Neutrophil (primary cell): ENCODE results near the gene TUBA1A.
"Not testable (repeated sequence)": the region's sequence is repeated elsewhere in the genome, so short reads cannot be mapped to it uniquely, and the experiment has no call there.

Experiments
- H3K27ac ChIP-seq: fragments of 200-600 bp; sonication (generic); 2 replicates; pipeline ENCODE4 v1.5.1; 2016; ENCODE audit warnings: mild to moderate bottlenecking, moderate library complexity
- H3K27me3 ChIP-seq: fragments of 200-600 bp; sonication (generic); 2 replicates; pipeline ENCODE4 v1.6.0; 2016; ENCODE audit warnings: mild to moderate bottlenecking
- H3K36me3 ChIP-seq: fragments of 200-600 bp; sonication (generic); 2 replicates; pipeline ENCODE4 v1.5.1; 2017
- H3K4me1 ChIP-seq, 2 experiments: fragments of 200-600 bp in 1 of 2; sonication (generic) in 1 of 2; 1 replicate in 1 of 2; 2 replicates in 1 of 2; pipeline versions ENCODE4 v1.5.1 to v1.6.1; 2013 to 2016; ENCODE audit warnings: low read depth in 1 of 2, low read length in 1 of 2, mild to moderate bottlenecking in 1 of 2, moderate library complexity in 1 of 2; ENCODE audit not compliant: control insufficient read depth in 1 of 2, insufficient read depth in 1 of 2
- H3K4me3 ChIP-seq, 2 experiments: fragments of 200-600 bp in 1 of 2; sonication (generic) in 1 of 2; 1 replicate in 1 of 2; 2 replicates in 1 of 2; pipeline ENCODE4 v1.5.1; 2013 to 2016; ENCODE audit warnings: low read depth in 1 of 2, low read length in 1 of 2, mild to moderate bottlenecking in 1 of 2, moderate library complexity in 1 of 2
- H3K9me3 ChIP-seq: fragments of 200-600 bp; sonication (generic); 2 replicates; pipeline ENCODE4 v1.5.1; 2016
- TF ChIP-seq, protein P1 (sequence below): fragments of 200-600 bp; sonication (generic); IDR thresholded peaks from 2 replicates; pipeline ENCODE4 v1.5.1; 2016; ENCODE audit warnings: antibody characterized with exemption

The TUBA1A gene

GRCh38 chr12:49174218-49174617, 14.7 kb downstream of the TUBA1A start:
- TF ChIP-seq, protein P1, sequence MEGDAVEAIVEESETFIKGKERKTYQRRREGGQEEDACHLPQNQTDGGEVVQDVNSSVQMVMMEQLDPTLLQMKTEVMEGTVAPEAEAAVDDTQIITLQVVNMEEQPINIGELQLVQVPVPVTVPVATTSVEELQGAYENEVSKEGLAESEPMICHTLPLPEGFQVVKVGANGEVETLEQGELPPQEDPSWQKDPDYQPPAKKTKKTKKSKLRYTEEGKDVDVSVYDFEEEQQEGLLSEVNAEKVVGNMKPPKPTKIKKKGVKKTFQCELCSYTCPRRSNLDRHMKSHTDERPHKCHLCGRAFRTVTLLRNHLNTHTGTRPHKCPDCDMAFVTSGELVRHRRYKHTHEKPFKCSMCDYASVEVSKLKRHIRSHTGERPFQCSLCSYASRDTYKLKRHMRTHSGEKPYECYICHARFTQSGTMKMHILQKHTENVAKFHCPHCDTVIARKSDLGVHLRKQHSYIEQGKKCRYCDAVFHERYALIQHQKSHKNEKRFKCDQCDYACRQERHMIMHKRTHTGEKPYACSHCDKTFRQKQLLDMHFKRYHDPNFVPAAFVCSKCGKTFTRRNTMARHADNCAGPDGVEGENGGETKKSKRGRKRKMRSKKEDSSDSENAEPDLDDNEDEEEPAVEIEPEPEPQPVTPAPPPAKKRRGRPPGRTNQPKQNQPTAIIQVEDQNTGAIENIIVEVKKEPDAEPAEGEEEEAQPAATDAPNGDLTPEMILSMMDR, result no peak
- H3K27me3 ChIP-seq, result no peaks in the 10 kb centered on the region
- no peak overlapping the region for H3K4me3 ChIP-seq
- H3K4me1 ChIP-seq, result peaks cover 0 to 5% of the 10 kb centered on the region in 2 experiments
- H3K9me3 ChIP-seq, result no peaks in the 10 kb centered on the region
- no peak overlapping the region for H3K27ac ChIP-seq
- H3K36me3 ChIP-seq, result no peaks in the 10 kb centered on the region

DNA sequence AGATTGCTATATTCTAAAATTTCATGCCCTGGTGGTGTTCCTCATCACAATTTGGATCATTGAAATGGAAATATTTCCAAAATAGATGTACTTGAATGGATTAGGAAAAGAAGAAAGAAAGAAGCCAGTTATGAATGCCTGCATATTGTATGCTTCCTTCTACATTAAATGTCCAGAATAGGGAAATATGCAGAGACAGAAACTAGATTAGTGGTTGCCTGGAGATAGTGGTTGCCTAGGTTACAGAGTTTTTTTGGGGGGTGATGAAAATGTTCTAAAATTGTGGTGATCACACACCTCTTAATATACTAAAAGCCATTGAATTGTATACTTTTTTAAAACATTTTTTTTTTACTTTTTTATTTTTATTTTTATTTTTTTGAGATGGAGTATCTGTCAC, 18.0 kb downstream of the TUBA1A start:
- Histone ChIP-seq H3K4me3 (no peak overlapping the region), H3K36me3 (no peaks in the 10 kb centered on the region), H3K27ac (no peak overlapping the region), H3K27me3 (no peaks in the 10 kb centered on the region), H3K4me1 (peaks cover 0 to 7% of the 10 kb centered on the region in 2 experiments), H3K9me3 (no peaks in the 10 kb centered on the region)
- TF ChIP-seq, protein P1, result no peak

DNA sequence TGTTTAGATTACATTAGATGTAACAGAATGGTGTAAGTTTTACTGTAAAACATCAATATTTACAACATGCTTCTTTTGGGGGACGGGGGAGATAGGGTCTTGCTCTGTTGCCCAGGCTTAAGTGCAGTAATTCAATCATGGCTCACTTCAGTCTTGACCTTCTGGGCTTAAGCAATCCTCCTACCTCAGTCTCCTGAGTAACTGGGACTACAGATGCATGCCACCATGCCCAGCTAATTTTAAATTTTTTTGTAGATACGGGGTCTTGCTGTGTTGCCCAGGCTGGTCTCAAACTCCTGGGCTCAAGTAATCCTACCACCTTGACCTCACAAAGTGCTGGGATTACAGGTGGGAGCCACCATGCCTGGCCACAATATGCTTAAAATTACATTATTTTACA, 23.8 kb downstream of the TUBA1A start:
- H3K9me3 ChIP-seq, result no peaks in the 10 kb centered on the region
- H3K27ac ChIP-seq, result no peak overlapping the region
- no peaks in the 10 kb centered on the region for H3K36me3 ChIP-seq
- H3K4me3 ChIP-seq, result no peak overlapping the region
- peaks cover 19 to 23% of the 10 kb centered on the region in 2 experiments for H3K4me1 ChIP-seq
- no peaks in the 10 kb centered on the region for H3K27me3 ChIP-seq
- TF ChIP-seq, protein P1, result no peak

DNA sequence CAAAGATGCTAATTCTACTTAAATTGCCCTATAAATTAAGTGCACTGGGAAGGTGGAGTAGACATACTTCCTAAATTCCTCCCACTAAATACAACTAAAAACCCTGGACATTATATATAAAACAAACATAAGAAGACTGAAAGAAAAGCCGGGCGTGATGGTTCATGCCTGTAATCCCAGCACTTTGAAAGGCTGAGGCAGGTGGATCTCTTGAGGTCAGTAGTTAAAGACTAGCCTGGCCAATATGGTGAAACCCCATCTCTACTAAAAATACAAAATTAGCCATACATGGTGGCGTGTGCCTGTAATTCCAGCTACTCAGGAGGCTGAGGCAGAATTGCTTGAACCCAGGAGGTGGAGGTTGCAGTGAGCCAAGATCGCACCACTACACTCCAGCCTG, 27.0 kb downstream of the TUBA1A start:
- not testable (repeated sequence) for H3K36me3 ChIP-seq, H3K4me3 ChIP-seq, H3K27me3 ChIP-seq, H3K9me3 ChIP-seq
- Histone ChIP-seq H3K4me1 (peaks cover 17 to 19% of the 10 kb centered on the region in 2 experiments), H3K27ac (peak overlapping the region; percentile 63)

DNA sequence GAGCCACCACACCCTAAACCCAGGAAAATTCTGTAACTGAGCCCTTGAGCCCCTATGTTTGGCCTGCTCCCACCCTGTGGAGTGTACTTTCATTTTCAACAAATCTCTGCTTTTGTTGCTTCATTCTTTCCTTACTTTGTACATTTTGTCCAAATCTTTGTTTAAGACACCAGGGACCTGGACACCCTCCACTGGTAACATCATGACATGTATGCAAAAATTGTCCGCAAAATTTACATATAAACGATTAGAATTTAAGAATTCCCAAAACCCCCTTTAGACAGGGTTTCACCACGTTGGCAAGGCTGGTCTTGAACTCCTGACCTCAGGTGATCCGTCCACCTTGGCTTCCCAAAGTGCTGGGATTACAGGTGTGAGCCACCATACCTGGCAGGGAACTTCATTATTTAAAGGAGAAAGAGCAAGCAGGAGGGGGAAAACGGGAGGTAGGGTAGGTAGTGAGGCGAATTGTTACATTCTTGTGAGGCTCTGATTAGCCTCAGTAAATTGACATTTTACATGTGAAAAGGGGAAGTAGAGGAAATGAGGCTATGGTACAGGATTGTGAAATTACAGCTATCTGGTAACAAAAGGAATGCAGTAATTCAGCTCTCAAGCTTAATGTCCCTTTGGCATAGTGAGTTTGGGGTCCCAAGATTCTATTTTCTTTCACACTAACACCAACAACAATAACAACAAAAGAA, 27.6 kb downstream of the TUBA1A start:
- Histone ChIP-seq H3K27ac (peak overlapping the region; percentile 63), H3K9me3 (no peaks in the 10 kb centered on the region), H3K4me1 (peaks cover 17 to 19% of the 10 kb centered on the region in 2 experiments), H3K36me3 (no peaks in the 10 kb centered on the region), H3K4me3 (no peak overlapping the region), H3K27me3 (no peaks in the 10 kb centered on the region)
- TF ChIP-seq, protein P1, result no peak

DNA sequence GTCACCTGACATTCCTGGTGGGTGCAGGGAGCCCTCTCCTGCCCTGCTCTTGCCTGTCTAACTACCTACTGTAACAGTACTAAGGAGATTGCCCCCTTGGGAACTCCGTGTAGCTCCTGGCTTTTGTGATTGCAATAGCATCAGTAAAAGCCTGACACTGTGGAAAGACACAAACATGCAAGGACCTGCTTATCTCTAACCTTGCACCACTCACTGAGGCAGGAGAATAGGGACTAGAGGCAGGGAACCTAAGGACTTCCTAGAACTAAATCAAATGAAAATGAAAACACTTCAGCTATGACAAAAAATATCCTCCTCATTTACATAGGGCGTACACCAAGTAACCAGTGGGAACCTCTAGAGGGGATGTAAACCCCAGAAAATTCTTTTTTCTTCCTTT, 28.5 kb downstream of the TUBA1A start:
- Histone ChIP-seq H3K4me1 (peaks cover 17 to 19% of the 10 kb centered on the region in 2 experiments), H3K27ac (no peak overlapping the region)
- TF ChIP-seq, protein P1, result no peak

More for the DNA sequence above, 28.5 kb downstream of the TUBA1A start:
- H3K4me3 ChIP-seq, result no peak overlapping the region
- H3K27me3 ChIP-seq, result no peaks in the 10 kb centered on the region
- H3K9me3 ChIP-seq, result no peaks in the 10 kb centered on the region
- no peaks in the 10 kb centered on the region for H3K36me3 ChIP-seq
